GM23248 (cell line): Measurements from ENCODE around the gene OR9A2. TPM values are rescaled to one million over a fixed set of nuclear protein-coding genes. Genes with fewer than 3 reads are reported as not detected.

ENCODE experiments used
- DNase-seq: peaks from one replicate; pipeline ENCODE4 v3.0.0-alpha.2; 2015
- H2AFZ ChIP-seq: fragments of 200-600 bp; sonication (generic); 2 replicates; pipeline ENCODE4 v1.6.1; 2016; ENCODE audit warnings: antibody characterized with exemption
- H3F3A ChIP-seq: fragments of 200-600 bp; sonication (generic); 2 replicates; pipeline ENCODE4 v1.6.1; 2016; ENCODE audit warnings: mild to moderate bottlenecking, antibody characterized with exemption, mixed run types; ENCODE audit not compliant: insufficient read depth
- H3K27ac ChIP-seq: fragments of 200-600 bp; sonication (generic); 2 replicates; pipeline ENCODE4 v1.5.1; 2016; ENCODE audit warnings: mild to moderate bottlenecking
- H3K27me3 ChIP-seq: fragments of 200-600 bp; sonication (generic); replicated peaks from 2 replicates; pipeline ENCODE4 v1.6.1; 2016; ENCODE audit warnings: mild to moderate bottlenecking; ENCODE audit not compliant: insufficient read depth
- H3K36me3 ChIP-seq: fragments of 200-600 bp; sonication (generic); 2 replicates; pipeline ENCODE4 v1.6.1; 2016; ENCODE audit warnings: low read depth, mild to moderate bottlenecking
- H3K4me1 ChIP-seq: fragments of 200-600 bp; sonication (generic); 2 replicates; pipeline ENCODE4 v1.6.1; 2016; ENCODE audit warnings: mild to moderate bottlenecking; ENCODE audit not compliant: insufficient read depth
- H3K4me2 ChIP-seq: fragments of 200-600 bp; sonication (generic); one replicate; pipeline ENCODE4 v1.6.1; 2016; ENCODE audit warnings: mild to moderate bottlenecking; ENCODE audit not compliant: unreplicated experiment
- H3K4me3 ChIP-seq: fragments of 200-600 bp; sonication (generic); 2 replicates; pipeline ENCODE4 v1.5.1; 2016; ENCODE audit warnings: mild to moderate bottlenecking
- H3K79me2 ChIP-seq: fragments of 200-600 bp; sonication (generic); 2 replicates; pipeline ENCODE4 v1.6.1; 2016; ENCODE audit warnings: mild to moderate bottlenecking; ENCODE audit not compliant: insufficient read depth
- H3K9ac ChIP-seq: fragments of 200-600 bp; sonication (generic); 2 replicates; pipeline ENCODE4 v1.6.1; 2016; ENCODE audit warnings: mild to moderate bottlenecking
- H3K9me2 ChIP-seq: fragments of 200-600 bp; sonication (generic); 2 replicates; pipeline ENCODE4 v1.6.1; 2016; ENCODE audit warnings: mixed run types, mild to moderate bottlenecking, moderate library complexity; ENCODE audit not compliant: insufficient read depth
- H3K9me3 ChIP-seq: fragments of 200-600 bp; sonication (generic); one replicate; pipeline ENCODE4 v1.6.1; 2017; ENCODE audit warnings: low read depth
- H4K20me1 ChIP-seq: fragments of 200-600 bp; sonication (generic); 2 replicates; pipeline ENCODE4 v1.6.0; 2016; ENCODE audit not compliant: insufficient read depth
- EZH2 ChIP-seq: fragments of 200-600 bp; sonication (generic); IDR thresholded peaks from 2 replicates; pipeline ENCODE4 v1.6.1; 2018; ENCODE audit warnings: antibody characterized with exemption, mild to moderate bottlenecking; ENCODE audit not compliant: insufficient read depth, poor library complexity, severe bottlenecking
- EZH2phosphoT487 ChIP-seq: fragments of 200-600 bp; sonication (generic); IDR thresholded peaks from 2 replicates; pipeline ENCODE4 v1.6.1; 2018; ENCODE audit warnings: antibody characterized with exemption, moderate library complexity, mild to moderate bottlenecking, low read depth; ENCODE audit not compliant: insufficient read depth
- WGBS, 2 experiments: methylation state at CpG; one replicate each; pipeline ENCODE4 v1.1.6; 2015 to 2017; ENCODE audit warnings: low lambda C conversion rate in 2 of 2, low coverage in 1 of 2; ENCODE audit errors: missing lambda C conversion rate in 2 of 2; 5-methylcytosine and 5-hydroxymethylcytosine counted together
- in situ Hi-C: fragments of 300-500 bp; cut with MboI; formaldehyde crosslinking; loops from 2 replicates; pipeline ENCODE4 v1.15.0; 2020
- polyA plus RNA-seq: library from polyadenylated mRNA; unstranded; fragments of >200 nt; fragmentation: Nextera tagmentation; extraction: Ambion mirVana; gene quantifications from 2 replicates; pipeline ENCODE4 v1.2.1, GENCODE V29; 2016
- total RNA-seq: library from RNA; depleted of rRNA; stranded (reverse); fragments of >200 nt; shearing (Covaris generic); gene quantifications from 2 replicates; pipeline ENCODE4 v1.2.3, GENCODE V29; 2014; rRNA removed

The OR9A2 gene, protein sequence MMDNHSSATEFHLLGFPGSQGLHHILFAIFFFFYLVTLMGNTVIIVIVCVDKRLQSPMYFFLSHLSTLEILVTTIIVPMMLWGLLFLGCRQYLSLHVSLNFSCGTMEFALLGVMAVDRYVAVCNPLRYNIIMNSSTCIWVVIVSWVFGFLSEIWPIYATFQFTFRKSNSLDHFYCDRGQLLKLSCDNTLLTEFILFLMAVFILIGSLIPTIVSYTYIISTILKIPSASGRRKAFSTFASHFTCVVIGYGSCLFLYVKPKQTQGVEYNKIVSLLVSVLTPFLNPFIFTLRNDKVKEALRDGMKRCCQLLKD
- total RNA-seq (not detected in 2 replicates), polyA plus RNA-seq (not detected in 2 replicates)

DNA sequence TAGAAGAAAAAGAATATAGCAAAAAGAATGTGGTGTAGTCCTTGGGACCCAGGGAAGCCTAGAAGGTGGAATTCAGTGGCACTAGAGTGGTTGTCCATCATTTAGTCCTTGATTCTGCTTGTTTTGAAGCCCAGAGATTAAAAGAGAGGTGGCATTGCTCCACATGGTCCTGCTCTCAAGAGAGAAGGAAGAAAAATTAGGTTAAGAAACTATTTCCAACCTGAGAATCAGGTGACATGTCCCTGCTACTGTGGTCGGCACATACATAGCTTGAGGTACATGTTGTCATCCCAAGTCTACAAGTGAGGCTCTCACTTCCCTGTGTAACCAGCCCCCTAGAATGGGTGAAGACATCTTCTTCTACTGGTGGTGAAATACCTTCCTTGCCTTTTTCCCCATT is at the start of gene OR9A2:
OR9A2 (minus strand) TSS at position 101 of the 400 bp plus-strand sequence; CDS start at position 101, 0 bp downstream.
- Histone ChIP-seq H3K4me2 (no peak within 1 kb of the TSS), H3K27ac (no peak within 1 kb of the TSS)

DNA sequence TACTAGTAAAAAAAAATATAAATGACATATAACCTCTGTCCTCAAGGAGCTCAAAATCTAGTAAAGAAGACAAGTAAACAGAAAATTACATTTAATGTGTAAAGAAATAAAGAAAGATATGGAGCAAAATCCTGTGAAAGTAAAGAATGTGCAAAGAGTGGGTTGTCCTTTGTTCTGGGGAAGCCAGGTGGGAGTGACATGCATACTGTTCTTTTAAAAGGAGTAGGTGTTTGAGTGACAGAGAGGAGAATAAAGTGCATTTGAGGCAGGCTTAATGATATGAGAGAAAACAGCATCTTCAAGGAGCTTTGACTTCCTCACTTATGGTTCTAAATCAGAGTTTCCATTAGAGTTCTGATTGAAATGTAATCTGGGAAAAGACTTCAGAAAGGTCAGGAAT is 47.2 kb upstream of the OR9A2 start:
- H3K4me2 ChIP-seq, result no peak overlapping the region

More for the DNA sequence above, at the start of gene OR9A2:
- Histone ChIP-seq H3F3A (no peaks in the 10 kb centered on the region), H2AFZ (no peak within 1 kb of the TSS), H3K9ac (no peak within 1 kb of the TSS), H3K9me3 (no peaks in the 10 kb centered on the region), H3K27me3 (no peaks in the 10 kb centered on the region; the same call in 1 of the 2 replicates), H3K4me1 (no peaks in the 10 kb centered on the region), H3K9me2 (no peaks in the 10 kb centered on the region), H4K20me1 (no peaks in the 10 kb centered on the region), H3K79me2 (no peaks in the 10 kb centered on the region), H3K36me3 (no peaks in the 10 kb centered on the region), H3K4me3 (no peak within 1 kb of the TSS)
- in situ Hi-C loops, result no loop called here
- 48 to 70% methylated on average over 1 of the region's 1 CpG for WGBS, 2 experiments
- no peak for DNase-seq
- TF ChIP-seq EZH2phosphoT487 (no peak), EZH2 (no peak)

DNA sequence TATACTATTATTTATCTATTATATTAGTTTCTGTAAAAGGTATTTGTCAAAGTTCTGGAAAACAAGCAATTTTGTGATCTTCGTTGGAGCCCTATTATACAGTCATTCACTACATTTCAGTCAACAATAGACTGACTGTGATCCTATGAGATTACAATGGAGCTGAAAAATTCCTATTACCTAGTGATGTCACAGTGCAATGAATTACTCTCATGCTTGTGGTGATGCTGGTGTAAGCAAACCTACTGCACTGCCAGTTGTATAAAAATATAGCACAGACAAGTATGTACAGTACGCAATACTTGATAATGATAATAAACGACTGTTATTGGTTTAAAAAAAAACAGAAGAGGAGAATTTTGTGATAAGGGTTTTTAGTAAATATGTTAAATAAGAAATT is 46.6 kb upstream of the OR9A2 start:
- Histone ChIP-seq H3F3A (no peaks in the 10 kb centered on the region), H3K9me2 (no peaks in the 10 kb centered on the region), H2AFZ (no peak overlapping the region), H3K4me2 (no peak overlapping the region), H3K79me2 (no peaks in the 10 kb centered on the region), H3K4me1 (no peaks in the 10 kb centered on the region), H3K36me3 (no peaks in the 10 kb centered on the region), H3K27ac (no peak overlapping the region), H3K9me3 (no peaks in the 10 kb centered on the region), H4K20me1 (no peaks in the 10 kb centered on the region), H3K27me3 (no peaks in the 10 kb centered on the region), H3K4me3 (no peak overlapping the region), H3K9ac (no peak overlapping the region)
- WGBS, 2 experiments, result 28 to 35% methylated on average over 3 of the region's 3 CpGs
- in situ Hi-C loops, result no loop called here
- TF ChIP-seq EZH2 (no peak), EZH2phosphoT487 (no peak)
- DNase-seq, result no peak

More for the DNA sequence above, 47.2 kb upstream of the OR9A2 start:
- DNase-seq, result no peak
- Histone ChIP-seq H3F3A (no peaks in the 10 kb centered on the region), H2AFZ (no peak overlapping the region), H3K36me3 (no peaks in the 10 kb centered on the region), H3K9me2 (no peaks in the 10 kb centered on the region), H4K20me1 (no peaks in the 10 kb centered on the region), H3K79me2 (no peaks in the 10 kb centered on the region), H3K27ac (no peak overlapping the region), H3K9me3 (no peaks in the 10 kb centered on the region), H3K4me1 (no peaks in the 10 kb centered on the region), H3K9ac (no peak overlapping the region), H3K4me3 (no peak overlapping the region), H3K27me3 (no peaks in the 10 kb centered on the region)
- in situ Hi-C loops, result no loop called here
- no peak for TF ChIP-seq EZH2phosphoT487

GRCh38 chr7:143069912-143070500 is 43.1 kb upstream of the OR9A2 start:
- TF ChIP-seq EZH2phosphoT487, result no peak
- no peak for TF ChIP-seq EZH2
- no peaks in the 10 kb centered on the region for H3K36me3 ChIP-seq
- H3K27me3 ChIP-seq, result no peaks in the 10 kb centered on the region
- no peaks in the 10 kb centered on the region for H3K9me2 ChIP-seq
- H3K4me1 ChIP-seq, result no peaks in the 10 kb centered on the region
- H3K9me3 ChIP-seq, result no peaks in the 10 kb centered on the region
- no peaks in the 10 kb centered on the region for H4K20me1 ChIP-seq
- DNase-seq, result no peak
- in situ Hi-C loops, result no loop called here
- H3K79me2 ChIP-seq, result no peaks in the 10 kb centered on the region
- WGBS, 2 experiments, result 15 to 18% methylated on average over 6 of the region's 6 CpGs
- no peak overlapping the region for H3K4me3 ChIP-seq
- no peak overlapping the region for H3K27ac ChIP-seq
- H2AFZ ChIP-seq, result no peak overlapping the region
- no peak overlapping the region for H3K9ac ChIP-seq
- H3F3A ChIP-seq, result no peaks in the 10 kb centered on the region
- no peak overlapping the region for H3K4me2 ChIP-seq
